K562 treated with DMSO at 1 percent for 48 hours (cell line): ENCODE measurements around the gene TBL1X. TPM values are rescaled to one million over a fixed set of nuclear protein-coding genes. Genes with fewer than 3 reads are reported as not detected.

Experiments
- total RNA-seq: library from RNA; unstranded; fragments of 300-600 nt; gene quantifications from 2 replicates; pipeline ENCODE4 v1.2.3, GENCODE V29; 2022; ENCODE audit warnings: low replicate concordance; ENCODE audit errors: extremely low read depth

TBL1X gene
- not detected in 2 replicates for total RNA-seq

GRCh38 chrX:9464435-9465371 is at the start of gene TBL1X:
Gene TBL1X, plus strand, starts transcription at chrX:9465058. Its CDS starts 188,529 bp downstream, at chrX:9653587.

DNA sequence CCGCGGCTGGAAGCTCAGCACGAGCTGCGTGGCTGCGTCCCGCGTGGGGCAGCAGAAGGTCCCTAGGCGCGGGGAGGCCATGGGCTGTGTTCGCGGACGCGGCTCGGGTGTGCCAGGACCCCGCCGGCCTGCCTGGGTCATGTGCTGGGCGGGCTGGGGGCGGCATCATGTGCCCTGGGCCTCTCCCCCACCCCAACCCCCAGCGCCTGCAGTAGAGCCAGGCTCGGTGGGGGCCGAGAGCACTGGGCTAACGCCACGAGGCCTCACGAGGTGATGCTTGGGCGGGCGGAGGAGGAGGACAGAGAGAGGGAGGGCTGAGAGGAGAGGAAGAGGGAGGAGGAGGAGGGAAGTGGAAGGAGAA is 300.9 kb downstream of the TBL1X start, which contains the start of gene GPR143:
Gene GPR143, minus strand, starts transcription at position 111 of the 361 bp plus-strand sequence. Its CDS starts 30 bp downstream, at position 81.

GRCh38 chrX:9785944-9786797 is 321.3 kb downstream of the TBL1X start, which contains the start of gene SHROOM2:
Gene SHROOM2, plus strand, starts transcription at chrX:9786429. Its CDS starts 117 bp downstream, at chrX:9786546.

